SKM-1 (cell line): ENCODE results near the gene XCL1.
"Not testable (repeated sequence)": the region's sequence is repeated elsewhere in the genome, so short reads cannot be mapped to it uniquely, and the experiment has no call there.

Source experiments
- DNase-seq: peaks from one replicate; lab custom pipeline; 2025; ENCODE audit not compliant: unreplicated experiment; lab: John Stamatoyannopoulos, UW

XCL1 gene

DNA sequence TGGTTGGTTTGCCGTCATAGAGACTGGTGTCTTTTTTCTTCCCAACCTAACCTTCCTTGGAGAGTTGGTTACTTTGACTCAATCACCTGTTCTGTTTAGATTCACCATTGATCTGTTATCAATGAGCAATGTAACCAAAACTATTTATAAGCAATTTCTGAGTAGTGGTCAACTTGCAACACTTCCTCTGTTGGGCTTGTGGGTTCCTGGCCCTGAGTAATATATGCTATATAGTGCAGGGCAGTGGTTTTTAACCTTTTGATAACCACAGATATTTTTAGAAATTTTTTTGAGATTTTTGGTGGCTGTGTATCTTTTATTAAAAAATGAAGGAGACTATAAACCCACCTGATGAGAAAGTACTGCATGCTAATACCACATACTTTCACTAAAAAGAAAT, 9.4 kb upstream of the XCL1 start:
- peak; percentile 43 for DNase-seq

DNA sequence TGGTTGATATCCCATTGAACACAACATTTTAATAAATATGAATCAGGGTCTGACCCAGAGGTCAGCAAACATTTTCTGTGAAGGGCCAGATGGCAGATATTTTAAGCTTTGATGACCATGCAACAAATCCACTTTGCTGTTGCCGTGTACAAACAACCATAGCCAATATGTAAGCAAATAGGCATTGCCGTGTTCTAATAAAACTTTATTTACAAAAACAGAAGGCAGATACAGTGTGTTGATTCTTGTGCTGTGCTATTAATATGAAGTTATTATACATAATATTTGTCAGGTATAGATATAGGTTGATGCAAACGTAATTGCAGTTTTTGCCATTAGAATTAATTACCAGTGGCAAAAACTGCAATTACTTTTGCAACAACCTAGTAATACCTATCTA, 8.8 kb upstream of the XCL1 start:
- no peak for DNase-seq

DNA sequence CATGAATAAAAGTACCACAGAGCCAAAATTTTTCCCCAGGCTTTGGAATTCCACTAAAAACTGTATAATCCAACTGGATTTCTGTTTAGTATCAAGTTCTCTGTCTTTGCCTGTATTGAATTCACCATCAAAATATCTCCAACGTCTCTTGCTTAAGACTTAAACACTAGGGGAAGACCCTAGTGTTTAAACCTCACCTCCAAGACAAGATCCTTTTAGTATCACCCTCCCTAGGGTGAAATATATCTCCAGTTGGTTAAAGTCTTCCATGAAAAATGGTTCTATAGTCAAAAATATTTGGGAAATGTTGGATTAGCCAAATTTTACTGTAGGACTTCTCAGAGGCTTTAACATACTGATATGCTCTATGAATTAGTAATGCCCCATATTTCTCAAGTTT, 8.1 kb upstream of the XCL1 start:
- DNase-seq: no peak

DNA sequence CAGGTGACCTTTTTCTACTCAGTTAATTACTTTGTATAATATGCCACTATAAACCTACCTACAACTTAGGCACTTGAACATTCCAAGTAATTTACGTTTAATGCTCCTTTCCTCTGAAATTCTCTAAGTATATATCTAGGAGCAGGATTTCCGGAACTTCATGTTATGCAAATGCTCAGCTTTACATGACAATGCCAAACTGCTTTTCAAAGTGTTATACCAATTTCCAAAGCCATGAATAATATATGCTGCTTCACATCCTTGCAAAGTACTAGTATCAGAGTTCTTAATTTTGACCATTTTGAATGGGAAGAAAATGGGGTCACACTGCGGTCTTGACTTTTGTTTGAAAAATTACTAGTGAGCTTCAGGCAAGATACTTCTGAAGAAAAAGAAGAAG, 5.8 kb upstream of the XCL1 start:
- DNase-seq: no peak

DNA sequence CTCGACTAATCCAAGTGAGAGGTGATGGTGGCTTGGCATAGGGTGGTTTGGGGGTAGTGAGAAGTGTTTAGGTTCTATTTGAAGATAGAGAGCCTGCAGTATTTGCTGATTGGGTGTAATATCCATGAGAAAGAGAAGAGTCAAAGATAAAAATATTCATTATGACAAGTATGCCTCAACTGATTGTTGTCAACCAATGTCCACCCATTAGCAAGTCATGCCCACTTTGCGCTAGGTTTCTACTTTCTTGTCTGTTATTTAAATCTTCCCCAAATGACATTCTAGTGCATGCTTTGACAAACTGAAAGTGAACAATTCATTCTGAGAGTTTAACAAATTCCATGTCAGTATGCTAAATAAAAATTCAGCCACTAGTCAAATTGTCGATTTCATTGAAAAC, 3.8 kb upstream of the XCL1 start:
- no peak for DNase-seq

DNA sequence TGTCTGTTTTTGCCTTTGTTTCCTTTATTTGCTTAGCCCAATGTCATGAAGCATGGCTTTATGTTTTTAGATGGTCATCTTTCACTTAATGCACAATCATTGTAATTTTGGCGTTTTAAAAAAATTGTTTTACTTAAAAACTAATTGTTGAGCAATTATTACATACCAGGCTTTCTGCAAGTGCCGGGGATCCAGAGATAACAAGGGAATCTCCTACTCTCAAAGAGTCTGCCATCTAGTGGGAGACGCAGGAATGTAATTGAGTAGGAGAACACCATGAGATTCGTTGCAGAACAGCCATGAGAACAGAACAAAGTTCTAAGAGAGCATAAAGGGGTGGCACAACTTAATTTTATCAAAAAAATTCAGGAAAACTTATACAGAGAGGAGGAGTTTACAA, 2.2 kb upstream of the XCL1 start:
- not testable (repeated sequence) for DNase-seq

DNA sequence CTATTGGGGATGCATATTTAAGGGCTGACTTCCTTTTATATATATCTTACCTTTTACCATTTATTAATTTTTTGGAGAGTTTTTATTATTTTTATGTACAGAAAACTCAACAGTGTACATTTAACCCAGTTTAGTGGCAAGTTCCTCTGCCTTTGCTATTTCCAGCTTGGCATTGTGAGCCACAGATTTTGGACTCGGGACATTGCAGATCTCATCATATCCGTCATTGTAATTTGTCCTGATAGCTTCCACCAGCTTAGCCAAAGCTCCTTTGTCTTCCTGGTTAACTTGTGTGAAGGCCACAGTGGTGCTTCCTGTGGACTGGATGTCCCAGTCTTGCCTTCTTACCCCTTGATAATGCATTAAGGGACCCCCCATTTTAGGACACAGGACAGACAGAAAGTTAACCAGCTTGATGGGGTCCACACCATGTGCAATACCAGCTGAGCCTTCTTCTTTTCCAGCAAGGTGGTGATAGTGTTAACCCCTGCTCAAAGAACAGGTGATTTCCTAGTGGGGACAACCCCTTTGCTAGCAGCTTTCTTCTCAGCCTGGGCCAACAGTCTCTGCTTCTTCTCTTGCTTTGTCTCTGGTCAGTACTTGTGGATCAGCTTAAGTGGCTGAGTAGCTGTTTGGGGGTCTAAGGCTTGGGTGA, 2.3 kb downstream of the XCL1 start:
- not testable (repeated sequence) for DNase-seq

DNA sequence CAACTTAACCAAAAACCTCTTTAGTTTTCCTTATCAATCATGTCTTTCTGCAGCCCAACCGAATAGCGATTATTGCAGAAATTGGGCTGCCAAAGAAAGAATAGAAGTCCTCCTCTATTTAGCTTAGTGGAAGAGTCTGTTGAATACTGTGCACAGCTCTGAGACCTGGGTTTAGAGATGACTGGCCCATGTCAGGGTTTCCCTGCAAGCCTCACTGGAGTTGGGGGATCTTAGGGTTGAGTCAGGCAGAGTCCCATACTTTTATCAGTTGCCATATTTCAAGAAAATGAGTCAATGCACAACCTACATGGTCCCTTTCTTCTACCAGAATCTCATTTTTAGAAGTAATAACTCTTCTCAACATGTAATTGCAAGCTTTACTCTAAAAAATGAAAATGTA, 3.9 kb downstream of the XCL1 start:
- DNase-seq: not testable (repeated sequence)

DNA sequence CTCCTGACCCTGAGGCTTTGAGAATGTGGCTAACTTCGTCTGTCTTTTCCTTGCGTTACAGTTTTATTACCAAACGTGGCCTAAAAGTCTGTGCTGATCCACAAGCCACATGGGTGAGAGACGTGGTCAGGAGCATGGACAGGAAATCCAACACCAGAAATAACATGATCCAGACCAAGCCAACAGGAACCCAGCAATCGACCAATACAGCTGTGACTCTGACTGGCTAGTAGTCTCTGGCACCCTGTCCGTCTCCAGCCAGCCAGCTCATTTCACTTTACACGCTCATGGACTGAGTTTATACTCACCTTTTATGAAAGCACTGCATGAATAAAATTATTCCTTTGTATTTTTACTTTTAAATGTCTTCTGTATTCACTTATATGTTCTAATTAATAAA, 4.6 kb downstream of the XCL1 start:
- DNase-seq: not testable (repeated sequence)

DNA sequence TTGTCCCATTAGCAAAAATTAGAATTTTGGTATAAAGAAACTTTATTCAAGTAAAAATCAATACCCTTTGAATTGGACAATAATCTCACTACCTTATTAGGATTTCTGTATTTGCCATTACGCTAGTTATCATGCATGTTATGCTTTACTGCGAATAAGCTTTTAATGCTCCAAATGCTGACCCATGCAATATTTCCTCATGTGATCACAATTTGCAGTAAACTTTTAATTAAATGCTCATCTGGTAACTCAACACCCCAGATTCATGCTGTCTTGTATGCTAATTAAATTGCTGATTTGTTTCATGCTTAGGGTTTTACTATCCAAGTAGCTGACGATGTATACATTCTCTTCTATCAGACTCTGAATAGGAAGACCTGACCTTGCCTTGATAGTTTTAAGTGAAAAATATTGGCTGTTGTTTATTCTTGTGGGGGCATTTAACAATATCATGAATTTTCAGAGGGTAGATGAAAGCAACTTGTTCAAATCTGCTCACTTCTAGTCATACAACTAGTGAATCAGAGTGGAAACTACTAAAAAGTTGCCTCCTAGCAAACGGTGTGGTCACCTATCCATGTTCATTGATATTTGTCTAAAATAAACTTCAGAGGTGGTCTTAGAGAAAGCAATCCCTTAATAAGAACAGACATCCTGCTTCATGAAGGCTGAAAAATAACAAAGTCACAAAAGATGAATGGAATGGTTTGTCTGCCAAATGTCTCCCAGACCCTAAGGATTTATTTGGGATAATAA, 5.6 kb downstream of the XCL1 start:
- no peak for DNase-seq

DNA sequence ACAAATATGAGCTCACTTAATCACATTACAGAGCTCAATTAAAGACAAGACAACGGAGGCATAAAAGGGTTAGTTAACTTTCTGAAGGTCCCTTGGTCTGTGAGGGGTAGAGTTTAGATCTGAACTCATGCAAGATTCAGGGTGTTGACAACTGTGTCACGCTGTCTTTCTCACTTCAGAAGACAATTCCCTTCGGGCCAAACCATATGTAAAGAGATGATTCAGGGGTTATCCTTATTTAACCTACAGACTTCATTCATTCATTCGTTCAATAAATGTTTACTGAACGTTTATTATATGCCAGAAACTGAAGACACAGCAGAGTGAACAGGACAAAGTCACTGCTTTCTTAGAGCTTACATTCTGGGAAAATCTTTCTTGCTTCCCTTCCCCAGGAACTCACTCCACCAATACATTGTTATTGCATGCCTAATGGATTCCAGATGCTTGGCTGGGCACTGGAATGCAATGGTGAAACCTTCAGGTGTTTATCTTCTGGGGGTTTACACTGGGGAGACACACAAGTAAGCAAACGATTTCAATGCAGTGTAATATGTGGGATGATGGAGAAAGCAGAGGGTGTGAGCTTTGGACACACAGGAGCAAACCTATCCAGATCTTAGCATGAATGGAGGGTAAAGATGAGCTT, 6.4 kb downstream of the XCL1 start:
- DNase-seq: no peak

DNA sequence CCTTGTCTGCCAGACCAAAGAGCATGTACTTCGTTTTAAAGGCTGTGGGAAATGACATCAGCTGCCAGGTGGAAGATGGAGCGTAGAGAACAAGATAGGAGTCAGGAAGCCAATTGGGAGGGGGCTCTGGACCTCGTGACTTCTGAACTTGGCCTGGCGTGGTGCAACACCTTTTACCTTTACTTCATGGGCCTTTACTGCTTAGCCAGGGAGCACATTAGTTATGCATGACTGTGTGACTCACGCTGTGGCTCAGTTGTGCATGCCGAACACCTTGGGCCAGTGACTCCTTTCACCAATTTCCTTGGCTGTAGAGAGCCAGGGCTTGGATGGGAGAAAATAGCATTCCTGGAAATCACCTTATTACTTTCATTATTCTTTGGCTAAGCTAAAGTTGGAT, 7.2 kb downstream of the XCL1 start:
- DNase-seq: no peak

DNA sequence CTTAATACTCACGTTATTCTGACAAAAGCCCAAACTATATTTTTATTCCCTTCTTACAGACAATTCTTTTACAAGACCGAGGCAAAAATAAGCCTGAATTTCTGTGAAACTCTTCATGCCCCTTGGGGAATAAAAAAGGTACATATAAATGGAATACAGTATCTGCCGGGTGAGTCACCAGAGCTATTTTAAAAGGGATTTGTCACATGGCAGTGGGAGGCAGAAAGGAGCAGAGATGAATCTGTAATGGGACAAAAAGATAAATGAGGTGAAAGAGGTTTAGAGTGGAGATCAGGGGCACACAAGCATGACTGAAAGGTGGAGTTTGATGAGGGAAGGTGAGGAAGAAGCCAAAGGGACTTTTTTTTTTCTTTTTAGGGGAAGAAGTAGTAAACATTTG, 8.8 kb downstream of the XCL1 start:
- DNase-seq: no peak

DNA sequence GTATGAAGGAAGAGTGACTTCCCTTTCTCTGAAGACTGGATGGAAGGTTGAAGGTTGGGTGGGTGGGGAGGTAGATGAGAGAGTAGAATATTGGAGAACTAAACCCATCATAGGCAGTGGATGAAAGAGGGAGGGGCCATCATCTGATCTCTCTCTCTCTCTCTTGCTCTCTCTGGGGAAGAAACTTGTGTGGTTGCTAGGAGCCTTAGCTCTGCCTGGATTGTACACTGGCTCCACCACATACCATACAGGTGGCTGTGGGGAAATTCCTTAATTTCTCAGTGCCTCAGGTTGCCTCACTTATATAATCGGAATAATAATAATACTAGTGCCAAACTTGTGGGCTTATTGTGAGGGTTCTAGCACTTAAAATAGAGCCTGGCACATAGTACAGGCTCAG, 9.5 kb downstream of the XCL1 start:
- no peak for DNase-seq

DNA sequence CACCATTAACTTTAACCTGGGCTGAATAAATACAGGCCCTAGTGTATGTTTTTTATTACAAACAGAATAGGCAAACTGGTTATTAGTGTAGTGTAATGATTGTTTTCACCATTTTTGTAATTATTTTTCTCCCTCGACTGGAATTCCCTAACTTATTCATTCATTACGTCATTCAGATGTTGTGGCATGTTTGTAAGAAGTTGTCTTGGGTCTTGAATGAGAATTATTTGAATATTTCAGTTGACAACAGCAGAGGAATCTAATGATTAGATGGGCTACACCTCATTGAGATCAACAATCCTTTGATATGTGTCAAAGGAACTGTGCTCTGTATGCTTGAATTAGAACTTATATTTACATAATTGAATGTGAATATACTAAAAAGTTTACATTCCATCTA, 12.8 kb downstream of the XCL1 start:
- DNase-seq: no peak

DNA sequence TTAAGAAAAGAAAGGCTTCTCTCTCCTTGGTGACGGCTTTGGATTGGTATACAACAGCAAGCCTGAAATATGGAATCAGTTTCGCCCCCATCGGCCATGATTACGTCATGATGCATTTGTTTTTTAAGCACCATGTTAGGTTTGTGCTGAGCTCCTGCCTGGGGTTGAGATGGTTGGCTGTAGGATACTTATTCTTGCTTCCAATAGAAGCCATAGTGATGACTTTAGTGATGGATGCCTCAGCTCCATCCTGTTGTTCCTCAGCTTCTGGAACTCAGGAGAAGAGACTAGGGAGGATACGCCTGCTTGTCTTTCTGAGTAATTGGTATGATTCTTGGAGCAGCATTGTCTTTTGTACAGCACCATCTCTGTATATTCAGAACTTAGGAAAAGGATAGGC, 14.7 kb downstream of the XCL1 start:
- no peak for DNase-seq

DNA sequence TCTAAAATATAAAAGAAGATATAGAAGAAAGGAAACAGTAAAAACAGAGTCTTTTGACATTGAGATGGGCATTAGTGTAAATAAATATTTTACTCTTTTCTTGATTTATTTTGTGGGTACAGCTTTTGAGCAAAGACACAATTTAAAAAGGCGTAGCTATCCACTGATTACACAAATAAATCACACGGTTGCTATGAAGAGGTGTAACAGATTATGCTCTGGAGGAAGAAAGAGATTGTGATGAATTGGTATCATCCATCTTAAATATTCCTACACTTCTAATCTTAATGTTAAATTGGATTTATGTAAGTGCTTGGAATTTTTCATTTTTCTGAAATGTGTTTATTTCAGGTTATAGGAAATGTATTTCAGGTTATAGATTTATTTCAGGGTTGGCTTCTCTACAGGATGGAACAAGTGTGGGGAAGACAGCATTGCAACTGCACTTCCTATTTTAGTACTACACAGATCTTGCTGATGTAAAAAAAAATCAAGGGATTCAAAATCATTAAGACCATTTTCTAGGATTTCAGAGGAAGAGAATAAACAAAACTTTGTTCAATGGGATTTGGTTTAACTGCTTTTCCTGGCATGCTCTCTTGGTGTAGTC, 15.3 kb downstream of the XCL1 start:
- no peak for DNase-seq

DNA sequence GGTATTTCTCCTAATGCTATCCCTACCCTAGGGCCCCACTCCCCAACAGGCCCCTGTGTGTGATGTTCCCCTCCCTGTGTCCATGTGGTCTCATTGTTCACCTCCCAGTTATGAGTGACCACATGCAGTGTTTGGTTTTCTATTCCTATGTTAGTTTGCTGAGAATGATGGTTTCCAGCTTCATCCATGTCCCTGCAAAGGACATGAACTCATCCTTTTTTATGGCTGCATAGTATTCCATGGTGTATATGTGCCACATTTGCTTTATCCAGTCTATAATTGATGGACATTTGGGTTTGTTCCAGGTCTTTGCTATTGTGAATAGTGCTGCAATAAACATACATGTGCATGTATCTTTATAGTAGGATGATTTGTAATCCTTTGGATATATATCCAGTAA, 19.0 kb downstream of the XCL1 start:
- not testable (repeated sequence) for DNase-seq

DNA sequence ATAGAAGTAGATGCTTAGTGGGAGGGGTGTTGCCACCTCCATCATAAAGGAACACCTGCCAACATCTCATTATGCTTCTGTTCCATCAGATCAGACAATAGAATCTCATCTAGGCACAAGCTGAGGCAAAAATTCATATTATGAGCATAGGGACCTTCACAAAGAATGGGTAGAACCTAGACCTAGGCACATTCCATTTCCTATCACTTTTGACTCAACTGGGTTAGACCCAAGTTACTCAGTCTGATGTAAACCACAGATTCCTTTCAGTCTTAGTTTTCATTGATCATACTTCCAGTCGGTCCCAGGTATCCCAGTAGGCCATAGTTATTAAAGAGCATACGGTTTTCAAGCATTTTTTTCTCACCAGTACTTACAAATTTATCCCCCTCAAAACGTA, 21.7 kb downstream of the XCL1 start:
- no peak for DNase-seq

DNA sequence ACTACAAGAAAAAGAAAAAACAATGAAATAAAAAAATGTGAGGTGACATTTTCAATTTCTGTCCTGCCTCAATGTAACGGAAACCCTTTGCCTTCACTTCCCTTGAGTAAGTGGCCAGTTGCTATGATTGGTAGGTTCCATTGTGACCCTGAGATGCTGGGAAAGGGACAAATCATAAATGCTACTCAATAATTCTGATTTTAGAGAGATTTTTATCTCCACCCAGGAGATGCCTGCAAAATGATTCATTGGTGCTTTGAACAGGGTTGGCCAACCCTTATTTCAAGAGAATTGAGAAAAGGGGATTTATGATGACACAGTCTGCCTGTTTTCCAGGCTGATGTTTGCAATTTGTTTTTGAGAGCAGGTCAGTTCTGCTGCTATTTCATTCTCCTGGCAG, 22.5 kb downstream of the XCL1 start:
- no peak for DNase-seq

DNA sequence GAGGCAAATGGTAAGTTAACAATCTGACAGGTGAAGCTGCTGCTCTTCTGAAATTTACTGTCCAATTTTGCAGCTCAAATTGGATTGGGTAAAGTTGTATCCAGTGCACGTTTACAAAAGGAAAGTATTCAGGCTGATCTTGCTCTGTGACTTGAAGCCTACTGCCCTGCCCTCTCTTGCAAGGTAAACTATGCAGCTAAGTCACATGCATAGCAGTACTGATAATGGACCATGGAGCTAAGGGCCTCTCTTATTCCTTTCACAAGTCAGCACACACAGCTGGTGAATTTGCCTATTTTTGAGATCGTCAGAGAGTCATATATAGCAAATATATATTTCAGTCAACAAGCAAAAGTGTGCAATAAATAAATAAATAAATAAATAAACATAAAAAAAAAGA, 23.2 kb downstream of the XCL1 start:
- no peak for DNase-seq

DNA sequence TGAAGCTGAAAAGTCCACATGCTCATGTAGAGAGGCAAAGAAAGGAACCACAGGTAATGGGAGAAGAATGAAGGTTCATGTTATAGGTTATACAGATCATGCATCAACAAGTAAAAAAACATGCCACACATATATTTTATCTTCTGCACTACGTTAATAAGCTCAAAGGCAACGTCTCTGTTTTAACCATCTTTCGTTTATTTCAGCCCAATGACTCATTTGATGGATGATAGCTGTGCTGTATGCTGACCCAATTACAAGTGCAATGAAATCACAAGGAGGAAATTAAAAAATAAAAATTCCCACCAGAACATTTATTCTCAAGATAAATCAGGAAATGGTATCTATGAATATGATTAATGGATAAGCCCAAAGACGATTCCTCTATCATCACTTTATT, 24.6 kb downstream of the XCL1 start:
- no peak for DNase-seq
